Measurements from ENCODE around the gene ATP10B. TPM values are rescaled to one million over a fixed set of nuclear protein-coding genes. Genes with fewer than 3 reads are reported as not detected.

ATP10B gene
- total and polyA plus RNA-seq, 4 donors: 0.08 to 7.2 (median 0.53) TPM

DNA sequence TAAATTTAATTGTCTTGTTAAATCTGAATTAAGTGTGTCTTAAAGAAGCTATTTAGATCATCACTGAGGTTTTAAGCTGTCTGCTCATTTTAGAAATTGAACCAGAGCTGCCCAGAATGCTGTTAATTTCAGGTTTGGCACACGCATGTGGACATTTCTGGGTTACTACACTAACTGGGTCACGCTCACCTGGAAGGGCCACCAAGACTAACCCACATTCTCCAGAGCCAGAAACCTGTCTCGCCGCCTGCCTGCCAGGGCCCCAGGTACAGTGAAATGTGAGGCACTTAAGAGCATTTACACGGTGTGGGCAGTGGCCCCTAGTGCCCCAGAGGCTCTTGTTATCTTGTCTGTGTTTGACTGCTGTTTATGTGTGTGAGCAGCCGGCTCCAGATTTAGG, 46.6 kb downstream of the ATP10B start:
- H3K9ac ChIP-seq (ENCODE audit: insufficient read depth in 1 of 2, low read length in 2 of 2): no peak overlapping the region
- no peaks in the 10 kb centered on the region for H3K36me3 ChIP-seq (ENCODE audit: control insufficient read depth in 4 of 4, insufficient read depth in 4 of 4, low read length in 4 of 4)
- no peak for TF ChIP-seq CTCF (IDR thresholded peaks at IDR 0.05; ENCODE audit: control extremely low read depth, extremely low read depth)
- no peak for ATAC-seq (ENCODE audit: insufficient read depth, low FRiP score)
- no peak for DNase-seq
- WGBS, 2 donors: 75 to 84% methylated on average over 6 of the region's 6 CpGs
- no peak overlapping the region for H3K27ac ChIP-seq (ENCODE audit: low read depth in 1 of 2, low read length in 1 of 2)
- H3K9me3 ChIP-seq (ENCODE audit: control insufficient read depth in 4 of 4, insufficient read depth in 3 of 4, low read length in 3 of 4): no peaks in the 10 kb centered on the region
- no peaks in the 10 kb centered on the region for H3K27me3 ChIP-seq (ENCODE audit: control insufficient read depth in 3 of 3, insufficient read depth in 3 of 3, low read length in 2 of 3)
- peaks cover 0 to 9% (median 0%) of the 10 kb centered on the region in 5 donors for H3K4me1 ChIP-seq (ENCODE audit: control insufficient read depth in 5 of 5, insufficient read depth in 5 of 5, low read length in 5 of 5)
- no peak overlapping the region for H3K4me3 ChIP-seq

- peak; percentile 18 to 71 (median 47) for DNase-seq
- no peaks in the 10 kb centered on the region for H3K36me3 ChIP-seq (ENCODE audit: control insufficient read depth in 4 of 4, insufficient read depth in 4 of 4, low read length in 4 of 4)
- H3K4me3 ChIP-seq: no peak overlapping the region
- H3K27ac ChIP-seq (ENCODE audit: low read depth in 1 of 2, low read length in 1 of 2): no peak overlapping the region
- H3K4me1 ChIP-seq (ENCODE audit: control insufficient read depth in 5 of 5, insufficient read depth in 5 of 5, low read length in 5 of 5): peaks cover 0 to 10% (median 0%) of the 10 kb centered on the region in 5 donors
- TF ChIP-seq CTCF (IDR thresholded peaks at IDR 0.05; ENCODE audit: control extremely low read depth, extremely low read depth): no peak
- H3K27me3 ChIP-seq (ENCODE audit: control insufficient read depth in 3 of 3, insufficient read depth in 3 of 3, low read length in 2 of 3): no peaks in the 10 kb centered on the region
- H3K9me3 ChIP-seq (ENCODE audit: control insufficient read depth in 4 of 4, insufficient read depth in 3 of 4, low read length in 3 of 4): no peaks in the 10 kb centered on the region
- no peak overlapping the region for H3K9ac ChIP-seq (ENCODE audit: insufficient read depth in 1 of 2, low read length in 2 of 2)
- WGBS, 2 donors: 45 to 74% methylated on average over 2 of the region's 2 CpGs
- no peak for ATAC-seq (ENCODE audit: insufficient read depth, low FRiP score)
Measured at GRCh38 chr5:160802592-160802991, 49.4 kb downstream of the ATP10B start.

GRCh38 chr5:160800375-160801275, 51.4 kb downstream of the ATP10B start:
- no peaks in the 10 kb centered on the region for H3K36me3 ChIP-seq (ENCODE audit: control insufficient read depth in 4 of 4, insufficient read depth in 4 of 4, low read length in 4 of 4)
- H3K27me3 ChIP-seq (ENCODE audit: control insufficient read depth in 3 of 3, insufficient read depth in 3 of 3, low read length in 2 of 3): no peaks in the 10 kb centered on the region
- no peak for ATAC-seq (ENCODE audit: insufficient read depth, low FRiP score)
- no peaks in the 10 kb centered on the region for H3K9me3 ChIP-seq (ENCODE audit: control insufficient read depth in 4 of 4, insufficient read depth in 3 of 4, low read length in 3 of 4)
- H3K4me3 ChIP-seq: no peak overlapping the region
- no peak overlapping the region for H3K27ac ChIP-seq (ENCODE audit: low read depth in 1 of 2, low read length in 1 of 2)
- H3K4me1 ChIP-seq (ENCODE audit: control insufficient read depth in 5 of 5, insufficient read depth in 5 of 5, low read length in 5 of 5): peaks cover 0 to 10% (median 0%) of the 10 kb centered on the region in 5 donors
- no peak overlapping the region for H3K9ac ChIP-seq (ENCODE audit: insufficient read depth in 1 of 2, low read length in 2 of 2)
- no peak for TF ChIP-seq CTCF (IDR thresholded peaks at IDR 0.05; ENCODE audit: control extremely low read depth, extremely low read depth)
- peak in 2 of 3 donors; percentile 22 to 59 for DNase-seq
- 69 to 75% methylated on average over 4 of the region's 4 CpGs for WGBS, 2 donors
